SIG-M5 treated with dmso at 0.1 percent for 504 hours (cell line): ENCODE data around the gene OR2T11.
"Not testable (repeated sequence)": the region's sequence is repeated elsewhere in the genome, so short reads cannot be mapped to it uniquely, and the experiment has no call there.

Source experiments
- DNase-seq: peaks from one replicate; lab custom pipeline; 2025; ENCODE audit not compliant: unreplicated experiment; lab: John Stamatoyannopoulos, UW

OR2T11 gene

GRCh38 chr1:248621770-248622169 lies 13.1 kb downstream of the OR2T11 start:
- no peak for DNase-seq

- DNase-seq, result peak; percentile 59
Observed at GRCh38 chr1:248618878-248619277, 16.0 kb downstream of the OR2T11 start.

- no peak for DNase-seq
Observed at GRCh38 chr1:248618119-248618518, 16.8 kb downstream of the OR2T11 start.

- no peak for DNase-seq
Observed at GRCh38 chr1:248613742-248614141, 21.1 kb downstream of the OR2T11 start.

- no peak for DNase-seq
Observed at GRCh38 chr1:248611883-248612414, 22.9 kb downstream of the OR2T11 start.

GRCh38 chr1:248610301-248610700 lies 24.6 kb downstream of the OR2T11 start:
- no peak for DNase-seq

- no peak for DNase-seq
Observed at GRCh38 chr1:248599396-248599795, 35.5 kb downstream of the OR2T11 start.

GRCh38 chr1:248597589-248597988 lies 37.3 kb downstream of the OR2T11 start, which contains the start of gene OR2T10:
Gene OR2T10 (minus strand): TSS chr1:248597700. CDS start chr1:248593768, 3,932 bp downstream.
- DNase-seq, result no peak

- DNase-seq, result peak; percentile 66
Observed at GRCh38 chr1:248596615-248597014, 38.3 kb downstream of the OR2T11 start.

- no peak for DNase-seq
Observed at GRCh38 chr1:248593226-248593625, 41.7 kb downstream of the OR2T11 start.

GRCh38 chr1:248592655-248593054 lies 42.2 kb downstream of the OR2T11 start:
- DNase-seq, result no peak

GRCh38 chr1:248590055-248590454 lies 44.8 kb downstream of the OR2T11 start:
- no peak for DNase-seq

GRCh38 chr1:248589334-248589733 lies 45.6 kb downstream of the OR2T11 start:
- DNase-seq, result no peak

- no peak for DNase-seq
Observed at GRCh38 chr1:248585266-248585665, 49.6 kb downstream of the OR2T11 start.

- DNase-seq, result peak; percentile 32
Observed at GRCh38 chr1:248576260-248576980, 58.5 kb downstream of the OR2T11 start.

- not testable (repeated sequence) for DNase-seq
Observed at GRCh38 chr1:248574657-248575056, 60.2 kb downstream of the OR2T11 start, which contains the start of gene OR2T34. Gene OR2T34 (minus strand): TSS chr1:248574757. CDS start chr1:248574757, 0 bp downstream.

- not testable (repeated sequence) for DNase-seq
Observed at GRCh38 chr1:248573856-248574255, 61.0 kb downstream of the OR2T11 start.
